ENCODE measurements around the gene GLI3.

DNA sequence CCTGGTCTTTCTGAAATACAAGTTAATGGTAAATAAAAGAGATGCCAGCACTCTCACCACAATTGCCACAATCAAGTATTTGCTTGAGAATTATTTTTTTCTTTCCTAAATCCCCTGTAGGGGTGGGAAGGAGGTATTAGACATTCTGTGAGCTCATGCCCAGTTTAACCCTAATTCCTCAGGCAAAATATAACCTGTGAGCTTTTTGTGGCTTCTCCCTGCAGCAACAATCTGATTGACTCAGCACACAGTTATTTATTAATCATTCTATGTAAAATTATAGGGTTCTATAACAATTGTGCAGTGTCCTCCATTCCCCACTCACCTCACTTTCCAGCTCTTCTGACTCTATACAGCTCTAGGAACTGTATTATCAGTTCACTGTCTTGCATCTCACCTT is 66.3 kb downstream of the GLI3 start:
- TF ChIP-seq CEBPB (IDR thresholded peaks at IDR 0.05; ENCODE audit: low read depth, low read length) = no peak
- TF ChIP-seq, protein P1, sequence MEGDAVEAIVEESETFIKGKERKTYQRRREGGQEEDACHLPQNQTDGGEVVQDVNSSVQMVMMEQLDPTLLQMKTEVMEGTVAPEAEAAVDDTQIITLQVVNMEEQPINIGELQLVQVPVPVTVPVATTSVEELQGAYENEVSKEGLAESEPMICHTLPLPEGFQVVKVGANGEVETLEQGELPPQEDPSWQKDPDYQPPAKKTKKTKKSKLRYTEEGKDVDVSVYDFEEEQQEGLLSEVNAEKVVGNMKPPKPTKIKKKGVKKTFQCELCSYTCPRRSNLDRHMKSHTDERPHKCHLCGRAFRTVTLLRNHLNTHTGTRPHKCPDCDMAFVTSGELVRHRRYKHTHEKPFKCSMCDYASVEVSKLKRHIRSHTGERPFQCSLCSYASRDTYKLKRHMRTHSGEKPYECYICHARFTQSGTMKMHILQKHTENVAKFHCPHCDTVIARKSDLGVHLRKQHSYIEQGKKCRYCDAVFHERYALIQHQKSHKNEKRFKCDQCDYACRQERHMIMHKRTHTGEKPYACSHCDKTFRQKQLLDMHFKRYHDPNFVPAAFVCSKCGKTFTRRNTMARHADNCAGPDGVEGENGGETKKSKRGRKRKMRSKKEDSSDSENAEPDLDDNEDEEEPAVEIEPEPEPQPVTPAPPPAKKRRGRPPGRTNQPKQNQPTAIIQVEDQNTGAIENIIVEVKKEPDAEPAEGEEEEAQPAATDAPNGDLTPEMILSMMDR (conservative IDR thresholded peaks at IDR 0.05; ENCODE audit: low read depth, low read length) = no peak
- TF ChIP-seq BHLHE40 (IDR thresholded peaks at IDR 0.05; ENCODE audit: low read depth, low read length) = no peak
- TF ChIP-seq CHD1 (IDR thresholded peaks at IDR 0.05; ENCODE audit: low read depth, low read length) = no peak

Measured in IMR-90 (cell line).